HUDEP-2 (cell line): ENCODE results near the gene SYTL3.
"Not testable (repeated sequence)": the region's sequence is repeated elsewhere in the genome, so short reads cannot be mapped to it uniquely, and the experiment has no call there.

ENCODE experiments used
- DNase-seq, 76 experiments: peaks; one replicate each; lab custom pipeline; 2025; ENCODE audit not compliant: unreplicated experiment in 76 of 76; lab: John Stamatoyannopoulos, UW

SYTL3 gene, protein sequence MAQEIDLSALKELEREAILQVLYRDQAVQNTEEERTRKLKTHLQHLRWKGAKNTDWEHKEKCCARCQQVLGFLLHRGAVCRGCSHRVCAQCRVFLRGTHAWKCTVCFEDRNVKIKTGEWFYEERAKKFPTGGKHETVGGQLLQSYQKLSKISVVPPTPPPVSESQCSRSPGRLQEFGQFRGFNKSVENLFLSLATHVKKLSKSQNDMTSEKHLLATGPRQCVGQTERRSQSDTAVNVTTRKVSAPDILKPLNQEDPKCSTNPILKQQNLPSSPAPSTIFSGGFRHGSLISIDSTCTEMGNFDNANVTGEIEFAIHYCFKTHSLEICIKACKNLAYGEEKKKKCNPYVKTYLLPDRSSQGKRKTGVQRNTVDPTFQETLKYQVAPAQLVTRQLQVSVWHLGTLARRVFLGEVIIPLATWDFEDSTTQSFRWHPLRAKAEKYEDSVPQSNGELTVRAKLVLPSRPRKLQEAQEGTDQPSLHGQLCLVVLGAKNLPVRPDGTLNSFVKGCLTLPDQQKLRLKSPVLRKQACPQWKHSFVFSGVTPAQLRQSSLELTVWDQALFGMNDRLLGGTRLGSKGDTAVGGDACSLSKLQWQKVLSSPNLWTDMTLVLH

DNA sequence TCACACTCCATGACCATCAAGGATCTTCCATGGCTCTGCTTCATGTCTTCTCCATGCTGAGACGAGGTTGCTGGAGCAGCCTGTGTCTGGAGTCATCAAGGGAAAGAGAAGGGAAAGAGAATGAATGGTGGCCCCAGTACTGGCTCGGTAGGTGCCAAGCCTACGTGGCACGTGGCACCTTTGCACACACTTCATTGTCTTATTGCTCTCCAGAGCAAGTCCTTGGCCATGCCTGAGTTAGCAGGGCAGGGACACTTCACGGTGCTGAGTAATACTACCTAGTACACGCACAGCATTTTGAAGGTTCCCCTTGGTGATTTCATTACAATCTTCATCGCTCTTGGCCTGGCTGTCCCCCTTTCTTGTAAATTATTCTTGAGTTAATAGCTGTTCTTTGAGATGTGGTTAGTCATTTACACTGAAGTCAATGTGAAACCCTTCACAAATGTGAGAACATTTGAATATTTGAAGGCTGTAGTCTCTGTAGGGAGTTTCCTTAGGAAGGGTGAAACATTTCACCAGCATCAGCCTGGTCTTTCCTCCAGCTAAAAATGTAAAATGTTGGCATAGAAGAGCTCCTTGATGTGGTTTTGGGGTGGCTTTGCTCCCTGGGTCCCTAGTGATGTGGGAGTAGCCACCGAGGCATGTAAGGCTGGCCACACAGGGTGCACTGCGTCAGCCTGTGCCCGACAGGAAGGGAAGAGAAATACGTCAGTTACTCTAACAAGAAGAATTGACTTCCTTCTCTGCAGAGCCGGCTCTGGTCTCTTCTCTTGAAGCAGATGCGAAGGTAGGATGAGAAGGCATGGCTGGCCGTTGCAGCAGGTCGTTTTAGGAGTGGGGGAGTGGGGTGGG lies at the start of gene SYTL3:
Gene SYTL3, plus strand, starts transcription at position 766 of the 855 bp plus-strand sequence. CDS start 13,215 bp downstream, outside the sequence.
- DNase-seq, result peak in 1 of 76 experiments; percentile 11

GRCh38 chr6:158603261-158604047 lies 46.4 kb upstream of the SYTL3 start:
- DNase-seq, result no peak

GRCh38 chr6:158604048-158604406 lies 45.8 kb upstream of the SYTL3 start:
- no peak for DNase-seq

DNA sequence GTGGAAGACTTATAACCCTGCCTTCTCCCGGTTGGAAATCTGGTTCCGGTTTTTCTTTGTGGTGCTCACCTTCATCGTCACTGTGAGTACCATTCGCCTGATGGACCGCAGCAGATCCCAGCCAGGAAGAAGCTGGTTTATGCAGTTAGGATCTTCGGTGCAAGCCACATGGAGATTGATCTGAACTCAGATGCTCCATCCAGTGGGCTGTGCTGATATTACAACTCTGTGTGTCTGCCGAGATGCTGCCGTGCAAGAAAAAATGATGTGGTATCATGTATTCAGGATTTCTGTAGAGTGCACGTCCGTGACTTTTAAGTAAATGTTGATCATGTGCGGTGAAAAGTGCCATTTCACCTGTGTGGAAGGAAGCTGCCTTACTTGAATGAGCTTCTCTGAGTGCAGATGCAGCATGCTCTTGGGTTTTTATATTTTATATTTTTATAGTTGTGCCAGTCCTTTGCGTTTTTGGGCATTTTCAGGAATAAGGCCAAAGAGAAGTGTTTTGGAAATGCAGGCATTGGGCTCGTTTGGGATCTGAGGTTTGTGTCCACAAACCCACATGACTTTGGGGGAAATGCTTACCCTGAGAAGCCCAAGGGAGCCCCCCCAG lies 44.5 kb upstream of the SYTL3 start:
- peak in 49 of 76 experiments; percentile 10 to 73 (median 34) for DNase-seq

DNA sequence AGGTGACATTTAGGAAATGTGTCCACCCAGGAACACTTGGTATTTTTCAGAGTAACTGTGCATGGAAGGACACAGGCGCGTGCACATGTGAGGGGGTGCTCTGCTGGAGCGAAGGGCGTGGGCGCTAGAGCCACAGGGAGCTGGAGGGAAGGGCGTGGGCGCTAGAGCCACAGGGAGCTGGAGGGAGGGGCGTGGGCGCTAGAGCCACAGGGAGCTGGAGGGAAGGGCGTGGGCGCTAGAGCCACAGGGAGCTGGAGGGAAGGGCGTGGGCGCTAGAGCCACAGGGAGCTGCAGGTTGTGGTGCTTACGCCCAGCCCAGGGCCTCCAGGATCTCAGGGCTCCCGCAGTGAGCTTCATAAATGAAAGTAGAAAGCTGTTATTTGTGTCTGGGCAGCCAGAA lies 43.8 kb upstream of the SYTL3 start:
- peak in 4 of 76 experiments; percentile 10 to 24 (median 17) for DNase-seq

- no peak for DNase-seq
Measured at GRCh38 chr6:158606935-158607334, 42.9 kb upstream of the SYTL3 start.

GRCh38 chr6:158607411-158608170 lies 42.3 kb upstream of the SYTL3 start:
- DNase-seq, result no peak

- DNase-seq, result no peak
Measured at GRCh38 chr6:158608221-158608620, 41.6 kb upstream of the SYTL3 start.

DNA sequence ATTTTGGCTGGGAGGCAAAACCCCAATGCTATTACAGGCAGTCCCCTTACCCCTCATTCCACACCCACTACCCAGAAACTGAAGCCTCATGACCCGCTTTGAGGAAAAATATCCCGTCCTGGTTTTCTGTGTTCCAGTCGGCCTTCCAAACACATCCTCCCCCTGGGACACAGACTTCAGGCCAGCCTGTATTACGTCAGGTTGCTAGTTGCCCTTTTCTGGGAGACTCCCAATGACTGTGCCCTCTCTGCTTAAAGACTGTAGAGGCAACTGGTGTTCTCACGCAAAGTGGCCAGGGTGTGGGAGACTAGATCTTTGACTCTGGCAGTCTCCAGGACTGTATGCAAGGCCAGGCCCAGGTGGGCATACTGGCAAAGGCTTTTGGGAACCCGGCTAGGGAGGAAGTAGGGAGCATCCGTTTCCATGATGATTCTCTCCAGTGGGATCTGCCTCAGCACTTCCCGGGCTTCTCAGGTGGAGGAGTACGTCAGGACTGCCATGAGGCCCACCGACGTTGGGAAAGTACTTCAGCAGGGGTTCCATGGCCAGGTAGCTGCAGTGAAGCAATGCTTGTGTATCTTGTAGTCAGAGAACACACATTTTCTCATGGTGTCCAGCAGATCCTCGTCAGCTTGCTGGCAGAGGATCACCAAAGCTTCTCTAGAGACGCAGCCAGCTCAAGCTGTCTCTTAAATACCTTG lies 40.2 kb upstream of the SYTL3 start:
- no peak for DNase-seq

DNA sequence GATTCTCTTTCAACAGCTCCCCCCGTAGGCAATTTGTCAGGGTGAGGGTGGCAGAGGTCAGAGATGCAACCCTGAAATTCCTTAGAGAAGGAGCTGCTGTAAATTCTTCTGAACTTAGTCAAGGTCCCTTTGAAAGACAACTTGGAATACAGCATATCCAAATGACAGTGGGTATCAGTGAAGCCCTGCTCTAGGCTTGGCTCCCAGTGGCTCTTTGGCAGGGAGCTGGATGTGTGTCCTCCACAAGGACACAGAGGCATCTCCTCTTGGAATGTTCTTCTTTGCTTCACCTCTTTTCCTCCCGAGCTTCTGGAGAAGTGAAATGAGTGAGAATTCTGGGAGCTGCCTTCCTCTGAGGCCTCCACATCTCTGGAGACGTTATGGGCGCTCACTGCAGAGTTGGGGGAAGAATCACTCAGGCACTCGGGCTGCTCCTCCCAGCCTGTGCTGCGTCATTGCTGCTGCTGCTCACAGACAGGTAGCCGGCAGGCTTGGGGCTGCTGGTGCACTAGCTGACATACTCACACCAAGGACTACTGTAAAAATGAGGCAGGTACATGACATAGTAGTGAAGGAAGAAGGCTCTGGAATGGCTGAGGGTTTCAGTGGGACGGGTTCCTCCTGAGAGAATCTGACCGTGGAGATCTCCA lies 39.4 kb upstream of the SYTL3 start:
- DNase-seq, result no peak

GRCh38 chr6:158611039-158611438 lies 38.8 kb upstream of the SYTL3 start:
- DNase-seq, result no peak

- DNase-seq, result no peak
Measured at GRCh38 chr6:158611541-158612370, 38.1 kb upstream of the SYTL3 start.

DNA sequence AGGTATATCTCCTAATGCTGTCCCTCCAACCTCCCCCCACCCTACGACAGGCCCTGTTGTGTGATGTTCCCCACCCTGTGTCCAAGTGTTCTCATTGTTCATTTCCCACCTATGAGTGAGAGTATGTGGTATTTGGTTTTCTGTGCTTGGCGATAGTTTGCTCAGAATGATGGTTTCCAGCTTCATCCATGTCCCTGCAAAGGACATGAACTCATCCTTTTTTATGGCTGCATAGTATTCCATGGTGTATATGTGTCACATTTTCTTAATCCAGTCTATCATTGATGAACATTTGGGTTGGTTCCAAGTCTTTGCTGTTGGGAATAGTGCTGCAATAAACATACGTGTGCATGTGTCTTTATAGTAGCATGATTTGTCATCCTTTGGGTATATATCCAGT lies 35.2 kb upstream of the SYTL3 start:
- not testable (repeated sequence) for DNase-seq

- not testable (repeated sequence) for DNase-seq
Measured at GRCh38 chr6:158618289-158618688, 31.6 kb upstream of the SYTL3 start.

- DNase-seq, result no peak
Measured at GRCh38 chr6:158619922-158620801, 29.7 kb upstream of the SYTL3 start.

GRCh38 chr6:158620963-158621693 lies 28.7 kb upstream of the SYTL3 start:
- peak in 1 of 76 experiments; percentile 12 for DNase-seq
